D721Med (cell line): ENCODE data around the gene TADA2B.

Experiments
- DNase-seq: peaks from one replicate; pipeline ENCODE4 v3.0.0; 2011; ENCODE audit warnings: low spot score; ENCODE audit not compliant: insufficient read length
- FAIRE-seq: peaks from 2 replicates; lab custom pipeline; 2011; peaks lifted over from hg19 to GRCh38; lab: Jason Lieb, UNC
- CTCF ChIP-seq: IDR thresholded peaks from 2 replicates; pipeline ENCODE4 v1.5.1; 2012; ENCODE audit warnings: mild to moderate bottlenecking, control low read depth; ENCODE audit not compliant: insufficient read depth; ENCODE audit errors: missing control alignments

TADA2B gene

GRCh38 chr4:7059662-7060061 lies 16.5 kb downstream of the TADA2B start:
- no peak for FAIRE-seq
- no peak for DNase-seq
- no peak for TF ChIP-seq CTCF

DNA sequence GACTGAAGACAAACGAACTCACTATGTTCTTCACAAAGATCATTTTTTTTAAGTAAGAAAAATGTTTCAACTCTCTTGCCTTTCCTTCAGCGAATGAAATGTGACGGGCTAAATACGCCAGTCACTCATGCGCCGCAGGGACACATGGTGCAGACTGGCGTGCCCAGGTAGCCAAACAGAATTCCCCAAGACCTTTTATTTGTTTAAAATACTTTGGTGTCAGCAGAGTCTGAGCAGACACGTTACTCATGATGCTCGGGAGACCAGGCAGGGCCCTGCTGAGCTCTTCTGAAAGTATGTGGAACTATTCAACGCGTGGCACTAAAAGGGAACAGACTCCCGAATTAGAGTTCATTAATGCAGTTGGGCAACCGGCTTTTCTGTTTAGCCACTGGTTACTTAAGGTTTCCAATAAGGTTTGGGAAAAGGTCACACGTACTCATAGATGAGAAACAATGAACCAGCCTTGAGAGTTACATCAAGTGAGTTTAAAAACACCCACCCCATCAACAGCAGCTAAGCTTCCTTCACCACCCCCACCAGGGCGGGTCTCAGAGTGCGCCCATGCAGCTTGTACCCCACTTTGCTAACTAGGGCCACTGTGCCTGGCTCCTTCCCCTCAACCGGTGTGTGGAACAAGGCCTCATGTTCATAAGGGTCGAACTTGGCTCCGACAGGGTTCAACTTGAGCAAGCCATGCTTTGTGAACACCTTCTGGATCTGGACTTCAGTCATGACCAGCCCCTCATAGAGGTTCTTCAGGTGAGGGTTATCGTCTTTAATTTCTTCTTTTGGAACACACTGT lies 17.4 kb downstream of the TADA2B start:
- DNase-seq (no peak), FAIRE-seq (no peak)
- TF ChIP-seq CTCF = no peak

DNA sequence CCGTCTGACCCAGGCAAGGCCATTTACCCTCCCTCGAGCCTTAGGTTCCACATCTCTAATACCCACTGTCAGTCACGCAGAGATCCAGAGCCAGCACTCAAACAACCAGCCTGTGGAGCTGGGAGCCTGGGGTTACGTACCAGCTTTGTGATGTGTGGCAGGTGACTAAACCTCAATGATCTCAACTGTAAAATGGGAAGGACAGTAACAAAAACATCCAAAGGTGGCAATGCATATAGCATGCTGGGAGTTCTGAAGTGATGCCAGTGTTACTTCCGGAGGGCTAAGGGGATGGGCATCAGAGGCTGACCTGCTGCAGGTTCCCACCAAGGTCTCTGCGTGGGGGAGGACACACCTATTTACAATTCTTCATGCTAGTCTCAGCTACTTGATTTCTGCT lies 18.6 kb downstream of the TADA2B start:
- DNase-seq (no peak), FAIRE-seq (no peak)
- no peak for TF ChIP-seq CTCF

- DNase-seq = no peak
- FAIRE-seq = no peak
- no peak for TF ChIP-seq CTCF
Observed at GRCh38 chr4:7062816-7063215, 19.6 kb downstream of the TADA2B start.

- DNase-seq (no peak), FAIRE-seq (no peak)
- TF ChIP-seq CTCF = no peak
Observed at GRCh38 chr4:7063362-7063761, 20.2 kb downstream of the TADA2B start.

DNA sequence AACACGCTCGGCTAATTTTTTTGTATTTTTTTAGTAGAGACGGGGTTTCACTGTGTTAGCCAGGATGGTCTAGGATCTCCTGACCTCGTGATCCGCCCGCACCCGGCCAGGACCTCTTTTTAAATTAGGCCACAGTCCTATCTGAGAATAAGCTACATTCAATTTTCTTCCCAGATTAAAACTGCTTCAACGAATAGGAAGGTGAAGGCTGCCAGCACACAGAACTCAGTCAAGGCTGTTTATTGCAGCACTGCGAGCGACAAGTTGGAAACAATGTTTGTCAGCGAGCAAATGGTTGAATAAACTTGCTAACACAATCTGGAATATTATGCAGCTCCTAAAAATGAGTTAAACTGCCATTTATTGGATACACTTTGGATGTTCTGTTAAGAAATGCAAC lies 22.8 kb downstream of the TADA2B start:
- TF ChIP-seq CTCF = no peak
- DNase-seq (no peak), FAIRE-seq (no peak)

GRCh38 chr4:7066493-7066892 lies 23.3 kb downstream of the TADA2B start:
- DNase-seq (no peak), FAIRE-seq (no peak)
- TF ChIP-seq CTCF = no peak
